ENCODE data around the gene ZNF683. TPM values are rescaled to one million over a fixed set of nuclear protein-coding genes. Genes with fewer than 3 reads are reported as not detected.
A peak's percentile ranks its signal among the peaks of the same experiment; 100 is the strongest.

Gene ZNF683
- total and polyA plus RNA-seq, 4 donors = 0.17 to 0.55 (median 0.40) TPM; not detected in 1

- H3K9ac ChIP-seq (ENCODE audit: insufficient read depth in 1 of 2, low read length in 2 of 2) = no peak overlapping the region
- no peaks in the 10 kb centered on the region for H3K36me3 ChIP-seq (ENCODE audit: control insufficient read depth in 4 of 4, insufficient read depth in 4 of 4, low read length in 4 of 4)
- DNase-seq (no peak), ATAC-seq (ENCODE audit: insufficient read depth, low FRiP score) (no peak)
- H3K9me3 ChIP-seq (ENCODE audit: control insufficient read depth in 4 of 4, insufficient read depth in 3 of 4, low read length in 3 of 4) = no peaks in the 10 kb centered on the region
- no peak overlapping the region for H3K4me3 ChIP-seq
- no peak overlapping the region for H3K27ac ChIP-seq (ENCODE audit: low read depth in 1 of 2, low read length in 1 of 2)
- peaks cover 0 to 5% (median 0%) of the 10 kb centered on the region in 5 donors for H3K4me1 ChIP-seq (ENCODE audit: control insufficient read depth in 5 of 5, insufficient read depth in 5 of 5, low read length in 5 of 5)
- no peaks in the 10 kb centered on the region for H3K27me3 ChIP-seq (ENCODE audit: control insufficient read depth in 3 of 3, insufficient read depth in 3 of 3, low read length in 2 of 3)
- TF ChIP-seq, protein P1, sequence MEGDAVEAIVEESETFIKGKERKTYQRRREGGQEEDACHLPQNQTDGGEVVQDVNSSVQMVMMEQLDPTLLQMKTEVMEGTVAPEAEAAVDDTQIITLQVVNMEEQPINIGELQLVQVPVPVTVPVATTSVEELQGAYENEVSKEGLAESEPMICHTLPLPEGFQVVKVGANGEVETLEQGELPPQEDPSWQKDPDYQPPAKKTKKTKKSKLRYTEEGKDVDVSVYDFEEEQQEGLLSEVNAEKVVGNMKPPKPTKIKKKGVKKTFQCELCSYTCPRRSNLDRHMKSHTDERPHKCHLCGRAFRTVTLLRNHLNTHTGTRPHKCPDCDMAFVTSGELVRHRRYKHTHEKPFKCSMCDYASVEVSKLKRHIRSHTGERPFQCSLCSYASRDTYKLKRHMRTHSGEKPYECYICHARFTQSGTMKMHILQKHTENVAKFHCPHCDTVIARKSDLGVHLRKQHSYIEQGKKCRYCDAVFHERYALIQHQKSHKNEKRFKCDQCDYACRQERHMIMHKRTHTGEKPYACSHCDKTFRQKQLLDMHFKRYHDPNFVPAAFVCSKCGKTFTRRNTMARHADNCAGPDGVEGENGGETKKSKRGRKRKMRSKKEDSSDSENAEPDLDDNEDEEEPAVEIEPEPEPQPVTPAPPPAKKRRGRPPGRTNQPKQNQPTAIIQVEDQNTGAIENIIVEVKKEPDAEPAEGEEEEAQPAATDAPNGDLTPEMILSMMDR (IDR thresholded peaks at IDR 0.05; ENCODE audit: control extremely low read depth, extremely low read depth) = no peak
- 73 to 86% methylated on average over 10 of the region's 10 CpGs for WGBS, 2 donors
Measured at GRCh38 chr1:26322042-26322331, 50.6 kb downstream of the ZNF683 start.

GRCh38 chr1:26321315-26322041 is 51.1 kb downstream of the ZNF683 start:
- Histone ChIP-seq H3K36me3 (ENCODE audit: control insufficient read depth in 4 of 4, insufficient read depth in 4 of 4, low read length in 4 of 4) (no peaks in the 10 kb centered on the region), H3K27me3 (ENCODE audit: control insufficient read depth in 3 of 3, insufficient read depth in 3 of 3, low read length in 2 of 3) (no peaks in the 10 kb centered on the region), H3K4me1 (ENCODE audit: control insufficient read depth in 5 of 5, insufficient read depth in 5 of 5, low read length in 5 of 5) (peaks cover 0 to 5% (median 0%) of the 10 kb centered on the region in 5 donors), H3K4me3 (no peak overlapping the region), H3K9me3 (ENCODE audit: control insufficient read depth in 4 of 4, insufficient read depth in 3 of 4, low read length in 3 of 4) (no peaks in the 10 kb centered on the region), H3K9ac (ENCODE audit: insufficient read depth in 1 of 2, low read length in 2 of 2) (peak overlapping the region in 1 of 2 donors; percentile 40), H3K27ac (ENCODE audit: low read depth in 1 of 2, low read length in 1 of 2) (peak overlapping the region in 1 of 2 donors; percentile 6)
- 13 to 17% methylated on average over 16 of the region's 16 CpGs for WGBS, 2 donors
- TF ChIP-seq, protein P1 (IDR thresholded peaks at IDR 0.05; ENCODE audit: control extremely low read depth, extremely low read depth) = peak; percentile 92
- ATAC-seq (ENCODE audit: insufficient read depth, low FRiP score) (peak; percentile 85), DNase-seq (peak; percentile 88)

GRCh38 chr1:26320896-26321295 is 51.7 kb downstream of the ZNF683 start:
- no peak for ATAC-seq (ENCODE audit: insufficient read depth, low FRiP score)
- Histone ChIP-seq H3K27me3 (ENCODE audit: control insufficient read depth in 3 of 3, insufficient read depth in 3 of 3, low read length in 2 of 3) (no peaks in the 10 kb centered on the region), H3K27ac (ENCODE audit: low read depth in 1 of 2, low read length in 1 of 2) (no peak overlapping the region), H3K9me3 (ENCODE audit: control insufficient read depth in 4 of 4, insufficient read depth in 3 of 4, low read length in 3 of 4) (no peaks in the 10 kb centered on the region), H3K4me3 (no peak overlapping the region), H3K36me3 (ENCODE audit: control insufficient read depth in 4 of 4, insufficient read depth in 4 of 4, low read length in 4 of 4) (no peaks in the 10 kb centered on the region), H3K4me1 (ENCODE audit: control insufficient read depth in 5 of 5, insufficient read depth in 5 of 5, low read length in 5 of 5) (peaks cover 0 to 5% (median 0%) of the 10 kb centered on the region in 5 donors), H3K9ac (ENCODE audit: insufficient read depth in 1 of 2, low read length in 2 of 2) (no peak overlapping the region)
- TF ChIP-seq, protein P1 (IDR thresholded peaks at IDR 0.05; ENCODE audit: control extremely low read depth, extremely low read depth) = no peak
- WGBS, 2 donors = 75 to 100% methylated on average over 1 to 2 of the region's 2 CpGs
- DNase-seq = no peak

Measured in lung (tissue), 12 donors.